Vagina (tissue), 2 donors: ENCODE data around the gene RNU1-3.
"Not testable (repeated sequence)": the region's sequence is repeated elsewhere in the genome, so short reads cannot be mapped to it uniquely, and the experiment has no call there.

Experiments
- CTCF ChIP-seq, 3 experiments: fragments of 450-650 bp in 2 of 3; fragments of 200-600 bp in 1 of 3; sonication (generic) in 1 of 3; IDR thresholded peaks; one replicate each; pipeline ENCODE4 v1.5.1; 2017 to 2019; ENCODE audit warnings: antibody characterized with exemption in 3 of 3, mild to moderate bottlenecking in 2 of 3, moderate library complexity in 2 of 3
- POLR2A ChIP-seq, 2 donors: fragments of 450-650 bp; IDR thresholded peaks; one replicate each; pipeline ENCODE4 v1.6.1; 2017; ENCODE audit warnings: antibody characterized with exemption in 2 of 2, mild to moderate bottlenecking in 2 of 2, moderate library complexity in 2 of 2
- POLR2AphosphoS5 ChIP-seq, 2 donors: sonication (generic); formaldehyde crosslinking; IDR thresholded peaks; one replicate each; pipeline ENCODE4 v1.9.0; 2017; ENCODE audit warnings: antibody characterized with exemption in 2 of 2, mild to moderate bottlenecking in 2 of 2, low read depth in 1 of 2; ENCODE audit not compliant: insufficient read depth in 1 of 2

DNA sequence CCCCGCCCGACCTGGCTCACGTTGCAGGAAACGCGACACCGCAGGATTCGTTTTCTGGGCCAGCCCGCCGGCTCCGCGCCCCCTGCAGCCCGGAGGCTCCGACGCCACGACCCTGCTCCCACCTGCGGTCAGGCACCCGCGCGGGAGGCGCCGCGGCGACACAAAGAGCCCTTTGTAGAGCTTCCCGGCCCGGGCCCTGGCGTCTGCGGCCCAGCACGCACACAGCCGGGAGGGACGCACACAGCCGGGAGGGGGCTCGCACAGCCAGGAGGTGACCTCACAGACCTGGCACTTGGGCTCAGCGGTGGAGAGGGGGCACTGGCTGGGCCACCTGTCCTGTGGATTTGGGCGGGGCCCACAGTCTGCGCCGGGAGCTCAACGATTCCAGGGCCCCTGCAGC lies 34.4 kb upstream of the RNU1-3 start:
- TF ChIP-seq POLR2A (IDR thresholded peaks at IDR 0.05); CTCF (IDR thresholded peaks at IDR 0.05); POLR2AphosphoS5 (IDR thresholded peaks at IDR 0.05; ENCODE audit: insufficient read depth in 1 of 2, low read depth in 1 of 2): not testable (repeated sequence)
